ENCODE data around the gene TOP3B. TPM values are rescaled to one million over a fixed set of nuclear protein-coding genes. Genes with fewer than 3 reads are reported as not detected.

TOP3B gene
- total RNA-seq, 1 donor from 2014 or later, result 26.4 TPM

DNA sequence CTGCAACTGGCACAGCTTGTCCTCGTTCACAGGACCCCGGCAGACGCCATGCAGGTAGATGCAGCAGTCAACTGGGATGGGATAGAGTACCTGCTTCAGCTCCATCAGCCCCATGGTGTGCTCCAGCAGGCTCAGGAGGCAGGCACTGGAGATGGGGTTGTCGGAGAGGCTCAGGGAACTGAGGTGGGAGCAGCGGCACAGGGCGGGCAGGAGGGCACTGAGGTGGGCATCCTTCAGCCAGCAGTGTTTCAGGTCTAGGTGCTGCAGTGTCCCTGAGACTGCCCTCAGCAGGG lies 8.7 kb upstream of the TOP3B start:
- no peaks in the 10 kb centered on the region for H3K9me3 ChIP-seq
- no peak overlapping the region for H3K27ac ChIP-seq
- intact Hi-C loops (cut with DNase I), result no loop called here
- H3K27me3 ChIP-seq, result no peaks in the 10 kb centered on the region
- no peak overlapping the region for H3K4me3 ChIP-seq
- no peaks in the 10 kb centered on the region for H3K36me3 ChIP-seq
- TF ChIP-seq, protein P1, sequence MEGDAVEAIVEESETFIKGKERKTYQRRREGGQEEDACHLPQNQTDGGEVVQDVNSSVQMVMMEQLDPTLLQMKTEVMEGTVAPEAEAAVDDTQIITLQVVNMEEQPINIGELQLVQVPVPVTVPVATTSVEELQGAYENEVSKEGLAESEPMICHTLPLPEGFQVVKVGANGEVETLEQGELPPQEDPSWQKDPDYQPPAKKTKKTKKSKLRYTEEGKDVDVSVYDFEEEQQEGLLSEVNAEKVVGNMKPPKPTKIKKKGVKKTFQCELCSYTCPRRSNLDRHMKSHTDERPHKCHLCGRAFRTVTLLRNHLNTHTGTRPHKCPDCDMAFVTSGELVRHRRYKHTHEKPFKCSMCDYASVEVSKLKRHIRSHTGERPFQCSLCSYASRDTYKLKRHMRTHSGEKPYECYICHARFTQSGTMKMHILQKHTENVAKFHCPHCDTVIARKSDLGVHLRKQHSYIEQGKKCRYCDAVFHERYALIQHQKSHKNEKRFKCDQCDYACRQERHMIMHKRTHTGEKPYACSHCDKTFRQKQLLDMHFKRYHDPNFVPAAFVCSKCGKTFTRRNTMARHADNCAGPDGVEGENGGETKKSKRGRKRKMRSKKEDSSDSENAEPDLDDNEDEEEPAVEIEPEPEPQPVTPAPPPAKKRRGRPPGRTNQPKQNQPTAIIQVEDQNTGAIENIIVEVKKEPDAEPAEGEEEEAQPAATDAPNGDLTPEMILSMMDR (IDR thresholded peaks at IDR 0.05), result no peak
- H3K4me1 ChIP-seq, result no peaks in the 10 kb centered on the region
- DNase-seq (ENCODE audit: low spot score in 2 of 2), result no peak

DNA sequence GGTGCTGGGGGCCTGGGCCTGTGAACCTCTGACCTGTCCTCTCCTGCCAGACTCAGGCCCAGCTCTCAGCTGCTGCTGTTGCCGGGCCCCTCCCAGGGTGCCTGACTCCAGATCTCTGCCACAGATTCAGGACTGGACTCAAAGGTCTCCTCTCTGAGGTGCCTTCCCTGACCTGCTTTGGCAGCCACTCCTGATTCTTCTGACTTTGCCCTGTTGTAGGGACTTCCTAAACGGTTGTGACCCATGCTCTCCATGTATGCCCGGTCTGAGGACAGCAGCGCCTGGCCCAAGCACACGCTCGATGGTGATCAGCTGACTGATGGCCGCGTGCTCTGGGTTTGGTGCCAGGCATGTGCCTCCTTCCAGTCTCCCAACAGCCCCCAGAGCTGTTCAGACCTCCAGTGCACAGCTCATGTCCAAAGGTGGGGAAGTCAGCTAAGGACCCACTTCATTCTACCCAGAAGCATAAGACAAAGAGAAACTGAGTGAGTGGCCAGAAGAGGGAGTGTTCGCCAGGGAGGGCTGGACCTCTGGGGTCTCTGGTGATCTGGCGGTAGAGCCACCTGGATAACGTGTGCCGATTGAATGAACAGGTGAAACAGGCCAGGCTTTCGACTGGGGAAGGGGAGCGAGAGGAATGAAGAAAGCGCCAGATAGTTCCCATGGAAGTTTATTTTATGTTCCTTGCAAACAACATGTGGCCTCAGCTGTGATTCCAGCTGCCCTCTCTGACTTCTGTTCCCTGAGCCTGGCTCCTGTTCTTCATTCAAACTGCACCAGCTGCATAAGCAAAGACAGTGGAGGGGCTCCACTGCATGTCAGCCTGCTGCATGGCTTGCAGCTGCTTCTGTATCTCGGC lies 8.1 kb upstream of the TOP3B start:
- no peak for DNase-seq (ENCODE audit: low spot score in 2 of 2)
- H3K9me3 ChIP-seq, result no peaks in the 10 kb centered on the region
- intact Hi-C loops (cut with DNase I), result no loop called here
- no peaks in the 10 kb centered on the region for H3K4me1 ChIP-seq
- no peaks in the 10 kb centered on the region for H3K27me3 ChIP-seq
- H3K4me3 ChIP-seq, result no peak overlapping the region
- H3K36me3 ChIP-seq, result no peaks in the 10 kb centered on the region
- TF ChIP-seq, protein P1 (IDR thresholded peaks at IDR 0.05), result no peak
- no peak overlapping the region for H3K27ac ChIP-seq

DNA sequence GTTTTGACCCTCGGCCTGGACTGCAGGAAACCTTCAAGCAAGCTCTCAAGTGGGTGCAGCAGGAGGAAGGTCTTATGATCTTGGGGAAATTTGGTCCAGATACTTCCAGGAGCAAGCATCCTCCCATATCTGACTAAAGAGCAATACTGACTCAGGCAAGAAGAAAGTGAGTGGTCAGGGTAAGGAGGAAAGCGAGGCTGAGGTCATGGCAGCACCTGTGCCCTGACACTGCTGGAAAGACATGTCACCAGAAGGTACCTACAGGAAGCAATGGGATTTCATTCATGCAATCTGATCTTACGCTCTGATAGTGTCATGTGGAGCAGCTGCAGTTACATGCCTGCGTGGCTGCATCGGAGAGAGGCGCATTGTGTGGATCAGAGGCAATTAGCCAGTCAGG lies 6.5 kb upstream of the TOP3B start:
- DNase-seq (ENCODE audit: low spot score in 2 of 2), result no peak
- H3K4me1 ChIP-seq, result no peaks in the 10 kb centered on the region
- TF ChIP-seq, protein P1 (IDR thresholded peaks at IDR 0.05), result no peak
- intact Hi-C loops (cut with DNase I), result no loop called here
- H3K36me3 ChIP-seq, result no peaks in the 10 kb centered on the region
- H3K27ac ChIP-seq, result no peak overlapping the region
- H3K4me3 ChIP-seq, result no peak overlapping the region
- H3K9me3 ChIP-seq, result no peaks in the 10 kb centered on the region
- H3K27me3 ChIP-seq, result no peaks in the 10 kb centered on the region

DNA sequence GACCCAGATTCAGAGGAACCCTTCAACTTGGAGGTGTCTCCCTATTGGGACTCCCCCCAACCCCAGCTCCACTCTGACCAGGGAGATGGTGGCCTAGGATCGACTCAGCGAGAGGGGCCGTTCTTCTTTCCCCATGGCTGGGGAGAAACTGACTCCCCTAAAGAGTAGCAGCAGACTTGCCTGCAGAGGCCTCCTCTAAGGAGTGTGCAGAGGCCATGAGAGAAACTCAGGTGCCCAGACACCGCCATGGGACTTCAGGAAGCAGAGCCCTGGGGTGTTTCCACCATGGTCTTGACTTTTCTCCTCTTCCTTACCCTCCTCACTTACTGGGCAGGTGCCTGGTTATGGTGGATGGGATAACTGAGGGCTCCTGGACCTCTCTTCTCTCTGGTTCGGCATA lies 2.6 kb upstream of the TOP3B start:
- no peak for DNase-seq (ENCODE audit: low spot score in 2 of 2)

DNA sequence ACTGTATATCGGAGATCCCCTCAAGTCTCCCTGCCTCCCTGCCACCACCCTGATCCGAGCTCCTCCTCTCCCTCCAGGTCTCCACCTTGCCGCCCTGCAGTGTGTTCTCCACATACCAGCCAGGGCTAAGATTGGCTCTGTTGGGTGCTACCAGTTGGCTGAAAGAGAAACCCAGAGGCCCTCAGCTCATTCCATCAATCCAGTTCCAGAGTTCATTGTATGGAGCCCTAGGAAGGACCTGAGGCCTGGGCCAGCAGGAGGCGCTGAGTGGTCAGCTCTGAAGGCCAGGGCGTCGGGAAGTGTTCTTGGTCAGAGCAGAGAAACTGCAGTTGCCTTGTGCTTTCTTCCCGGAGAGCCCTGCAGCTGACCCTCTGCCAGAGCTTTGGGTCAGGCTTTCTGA lies 2.2 kb upstream of the TOP3B start:
- no peak overlapping the region for H3K27ac ChIP-seq
- H3K4me3 ChIP-seq, result no peak overlapping the region
- no peaks in the 10 kb centered on the region for H3K9me3 ChIP-seq
- no peaks in the 10 kb centered on the region for H3K27me3 ChIP-seq
- intact Hi-C loops (cut with DNase I), result no loop called here
- H3K4me1 ChIP-seq, result peaks cover 0 to 14% of the 10 kb centered on the region in 2 donors
- TF ChIP-seq, protein P1 (IDR thresholded peaks at IDR 0.05), result no peak
- no peaks in the 10 kb centered on the region for H3K36me3 ChIP-seq
- no peak for DNase-seq (ENCODE audit: low spot score in 2 of 2)

More for the DNA sequence above, 2.6 kb upstream of the TOP3B start:
- H3K4me3 ChIP-seq, result no peak overlapping the region
- intact Hi-C loops (cut with DNase I), result no loop called here
- peaks cover 0 to 14% of the 10 kb centered on the region in 2 donors for H3K4me1 ChIP-seq
- H3K27me3 ChIP-seq, result no peaks in the 10 kb centered on the region
- H3K9me3 ChIP-seq, result no peaks in the 10 kb centered on the region
- H3K27ac ChIP-seq, result no peak overlapping the region
- no peaks in the 10 kb centered on the region for H3K36me3 ChIP-seq
- TF ChIP-seq, protein P1 (IDR thresholded peaks at IDR 0.05), result no peak

Measured in ascending aorta (tissue), 2 donors.